Neural cell (in vitro differentiated cells): ENCODE results near the gene TRIM25. TPM values are rescaled to one million over a fixed set of nuclear protein-coding genes. Genes with fewer than 3 reads are reported as not detected.

ENCODE experiments used
- H2AFZ ChIP-seq: fragments of 200-600, 300-800 bp; sonication (generic), shearing (Covaris generic); 2 replicates; pipeline ENCODE4 v1.6.0; 2014; ENCODE audit warnings: low read depth, mild to moderate bottlenecking, antibody characterized with exemption, low read length, moderate library complexity
- H3F3A ChIP-seq: fragments of 200-600 bp; shearing (Covaris generic); 2 replicates; pipeline ENCODE4 v1.6.1; 2016; ENCODE audit warnings: mild to moderate bottlenecking, moderate library complexity, mixed read lengths, antibody characterized with exemption, low read length; ENCODE audit not compliant: insufficient read depth, poor library complexity, severe bottlenecking
- H3K27ac ChIP-seq: fragments of 200-600, 300-800 bp; sonication (generic), shearing (Covaris generic); 2 replicates; pipeline ENCODE4 v1.5.1; 2014; ENCODE audit warnings: mild to moderate bottlenecking, low read length, moderate library complexity
- H3K27me3 ChIP-seq: fragments of 300-800, 200-600 bp; sonication (generic), shearing (Covaris generic); 2 replicates; pipeline ENCODE4 v1.6.0; 2014; ENCODE audit warnings: mild to moderate bottlenecking, low read depth, low read length, moderate library complexity; ENCODE audit not compliant: insufficient read depth
- H3K36me3 ChIP-seq: fragments of 300-800, 200-600 bp; sonication (generic), shearing (Covaris generic); 2 replicates; pipeline ENCODE4 v1.5.1; 2014; ENCODE audit warnings: mild to moderate bottlenecking, antibody characterized with exemption, low read length, moderate library complexity; ENCODE audit not compliant: insufficient read depth
- H3K4me2 ChIP-seq: fragments of 300-800, 200-600 bp; sonication (generic), shearing (Covaris generic); 2 replicates; pipeline ENCODE4 v1.6.0; 2014; ENCODE audit warnings: mild to moderate bottlenecking, low read length
- H3K4me3 ChIP-seq: fragments of 300-800, 200-600 bp; sonication (generic), shearing (Covaris generic); 2 replicates; pipeline ENCODE4 v1.5.1; 2014; ENCODE audit warnings: mild to moderate bottlenecking, low read length, moderate library complexity
- H3K79me2 ChIP-seq: fragments of 200-600 bp; shearing (Covaris generic); replicated peaks from 2 replicates; pipeline ENCODE4 v1.6.0; 2014; ENCODE audit warnings: mild to moderate bottlenecking, low read length, moderate library complexity; ENCODE audit not compliant: insufficient read depth
- H3K9ac ChIP-seq: fragments of 300-800, 200-600 bp; sonication (generic), shearing (Covaris generic); 2 replicates; pipeline ENCODE4 v1.6.1; 2016; ENCODE audit warnings: mild to moderate bottlenecking, low read length, mixed read lengths
- H3K9me2 ChIP-seq: fragments of 200-600 bp; shearing (Covaris generic); 2 replicates; pipeline ENCODE4 v1.6.1; 2016; ENCODE audit warnings: mild to moderate bottlenecking, low read length, mixed read lengths; ENCODE audit not compliant: insufficient read depth
- H3K9me3 ChIP-seq: fragments of 200-600, 300-800 bp; sonication (generic), shearing (Covaris generic); 2 replicates; pipeline ENCODE4 v1.6.1; 2016; ENCODE audit warnings: mild to moderate bottlenecking, mixed run types, low read length, moderate library complexity, mixed read lengths
- H4K20me1 ChIP-seq: fragments of 200-600 bp; shearing (Covaris generic); 2 replicates; pipeline ENCODE4 v1.6.1; 2016; ENCODE audit warnings: mild to moderate bottlenecking, mixed run types; ENCODE audit not compliant: insufficient read depth
- CTCF ChIP-seq: fragments of 450-650 bp; IDR thresholded peaks from 2 replicates; pipeline ENCODE4 v1.5.1; 2014; ENCODE audit warnings: antibody characterized with exemption, mild to moderate bottlenecking, moderate library complexity; ENCODE audit not compliant: poor library complexity, severe bottlenecking
- EP300 ChIP-seq: fragments of 450-650 bp; conservative IDR thresholded peaks from 2 replicates; pipeline ENCODE4 v1.6.1; 2014; ENCODE audit warnings: antibody characterized with exemption, mild to moderate bottlenecking, moderate library complexity; ENCODE audit not compliant: poor library complexity, severe bottlenecking
- EZH2 ChIP-seq: fragments of 200-600, 300-800 bp; shearing (Covaris generic), sonication (generic); IDR thresholded peaks from 2 replicates; pipeline ENCODE4 v1.6.1; 2014; ENCODE audit warnings: antibody characterized with exemption, low read length, borderline replicate concordance, mild to moderate bottlenecking; ENCODE audit not compliant: insufficient read depth, poor library complexity, severe bottlenecking
- MXI1 ChIP-seq: fragments of 450-650 bp; conservative IDR thresholded peaks from 2 replicates; pipeline ENCODE4 v1.6.1; 2014; ENCODE audit warnings: antibody characterized with exemption, mild to moderate bottlenecking; ENCODE audit not compliant: poor library complexity, severe bottlenecking
- POLR2AphosphoS5 ChIP-seq: IDR thresholded peaks from 2 replicates; pipeline ENCODE4 v1.6.1; 2012
- RAD21 ChIP-seq: fragments of 450-650 bp; conservative IDR thresholded peaks from 2 replicates; pipeline ENCODE4 v1.6.1; 2014; ENCODE audit warnings: antibody characterized with exemption, mild to moderate bottlenecking, moderate library complexity
- REST ChIP-seq: IDR thresholded peaks from 2 replicates; pipeline ENCODE4 v1.6.1; 2012; ENCODE audit warnings: borderline replicate concordance
- SMC3 ChIP-seq: fragments of 450-650 bp; conservative IDR thresholded peaks from 2 replicates; pipeline ENCODE4 v1.6.1; 2014; ENCODE audit warnings: antibody characterized with exemption, mild to moderate bottlenecking, moderate library complexity; ENCODE audit not compliant: poor library complexity
- TAF1 ChIP-seq: IDR thresholded peaks from 2 replicates; pipeline ENCODE4 v1.6.1; 2012; ENCODE audit warnings: low read depth
- polyA plus RNA-seq: library from polyadenylated mRNA; depleted of rRNA; stranded (reverse); fragments of >200 nt; gene quantifications from 2 replicates; pipeline ENCODE4 v1.2.3, GENCODE V29; 2014

Gene TRIM25
- polyA plus RNA-seq, 1 donor from 2014 or later = 1.7 TPM

- no peak overlapping the region for H3K4me2 ChIP-seq
- H3K9me3 ChIP-seq = no peaks in the 10 kb centered on the region
- peaks cover 7% of the 10 kb centered on the region for H3K27me3 ChIP-seq
- H3K36me3 ChIP-seq = no peaks in the 10 kb centered on the region
- no peaks in the 10 kb centered on the region for H4K20me1 ChIP-seq
- H3K9ac ChIP-seq = no peak overlapping the region
- no peak overlapping the region for H3K27ac ChIP-seq
- H3K4me3 ChIP-seq = no peak overlapping the region
- H3K9me2 ChIP-seq = no peaks in the 10 kb centered on the region
- TF ChIP-seq TAF1 (no peak), RAD21 (no peak), SMC3 (no peak), EZH2 (no peak), CTCF (no peak)
- H2AFZ ChIP-seq = no peak overlapping the region
- H3K79me2 ChIP-seq = no peaks in the 10 kb centered on the region
- H3F3A ChIP-seq = no peaks in the 10 kb centered on the region
These were observed 5.8 kb downstream of the TRIM25 start for GRCh38 chr17:56908001-56908542.

- TF ChIP-seq SMC3 (no peak), RAD21 (no peak), TAF1 (no peak), MXI1 (no peak), EZH2 (no peak), EP300 (no peak), POLR2AphosphoS5 (no peak), CTCF (no peak), REST (no peak)
- Histone ChIP-seq H3F3A (no peaks in the 10 kb centered on the region), H3K4me2 (no peak overlapping the region), H3K27ac (no peak overlapping the region), H3K4me3 (no peak overlapping the region), H4K20me1 (no peaks in the 10 kb centered on the region), H3K9me3 (no peaks in the 10 kb centered on the region), H3K36me3 (no peaks in the 10 kb centered on the region), H3K9ac (no peak overlapping the region), H3K9me2 (no peaks in the 10 kb centered on the region), H3K27me3 (no peaks in the 10 kb centered on the region), H2AFZ (no peak overlapping the region), H3K79me2 (no peaks in the 10 kb centered on the region)
These were observed 10.3 kb downstream of the TRIM25 start for GRCh38 chr17:56903560-56903959.
